AG20443 (cell line): ENCODE results near the gene SLC24A4.

Source experiments
- DNase-seq: peaks from one replicate; pipeline ENCODE4 v3.0.0; 2012; ENCODE audit warnings: low spot score, mixed read lengths

SLC24A4 gene

DNA sequence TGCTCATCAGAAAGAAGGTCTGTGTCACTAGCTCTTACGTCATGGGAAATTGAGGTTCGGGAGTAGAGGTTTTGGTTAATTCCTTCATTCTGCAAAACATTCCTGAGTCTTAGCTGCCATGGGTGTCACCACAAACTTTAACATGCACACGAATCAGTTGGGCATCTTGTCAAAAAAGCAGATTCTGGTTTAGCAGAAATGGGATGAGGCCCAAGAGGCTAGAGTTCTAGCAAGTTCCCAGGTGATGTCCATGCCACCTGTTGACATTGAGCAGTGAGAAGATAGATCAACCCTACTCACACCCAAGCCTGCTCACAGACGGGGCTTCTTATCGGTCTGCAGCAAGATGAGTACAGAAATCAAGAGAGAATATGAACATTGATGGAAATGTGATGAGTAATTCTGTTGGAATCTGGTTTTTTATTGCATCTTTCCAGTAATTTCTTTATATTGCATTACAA, 179.0 kb downstream of the SLC24A4 start:
- peak; percentile 78 for DNase-seq

DNA sequence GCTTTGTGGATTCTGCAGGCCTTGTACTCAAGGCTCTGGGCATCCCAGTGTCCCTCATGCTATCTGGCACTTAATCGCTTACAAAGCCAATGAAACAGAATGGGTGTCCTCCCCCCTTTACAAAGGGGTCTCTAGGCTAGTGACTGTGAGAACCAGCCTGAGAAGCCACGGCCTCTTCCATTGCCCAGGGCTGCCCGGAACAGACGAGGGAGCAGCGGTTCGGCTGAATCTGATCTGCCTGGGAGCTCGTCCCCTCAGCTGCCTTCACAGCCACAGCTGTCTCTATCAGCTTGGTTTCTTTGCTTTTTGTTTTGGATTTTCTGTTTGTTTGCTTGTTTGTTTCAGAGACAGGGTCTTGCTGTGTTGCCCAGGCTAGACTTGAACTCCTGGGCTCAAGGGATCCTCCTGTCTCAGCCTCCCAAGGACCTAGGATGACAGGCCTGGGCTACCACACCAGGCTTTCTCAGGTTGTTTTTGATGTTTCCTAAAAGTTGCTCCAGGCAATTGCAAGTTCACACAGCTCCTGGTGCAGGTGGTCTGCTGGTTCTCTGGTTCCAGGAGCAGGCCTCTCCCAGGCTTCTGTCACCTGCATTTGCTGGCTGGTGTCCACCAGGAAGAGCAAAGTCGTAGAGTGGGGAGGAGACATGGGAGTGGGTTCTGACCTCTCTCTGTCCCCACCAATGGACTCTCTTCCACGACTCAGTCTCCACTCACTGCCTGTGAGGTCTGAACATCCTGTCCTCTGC, 179.7 kb downstream of the SLC24A4 start:
- no peak for DNase-seq

DNA sequence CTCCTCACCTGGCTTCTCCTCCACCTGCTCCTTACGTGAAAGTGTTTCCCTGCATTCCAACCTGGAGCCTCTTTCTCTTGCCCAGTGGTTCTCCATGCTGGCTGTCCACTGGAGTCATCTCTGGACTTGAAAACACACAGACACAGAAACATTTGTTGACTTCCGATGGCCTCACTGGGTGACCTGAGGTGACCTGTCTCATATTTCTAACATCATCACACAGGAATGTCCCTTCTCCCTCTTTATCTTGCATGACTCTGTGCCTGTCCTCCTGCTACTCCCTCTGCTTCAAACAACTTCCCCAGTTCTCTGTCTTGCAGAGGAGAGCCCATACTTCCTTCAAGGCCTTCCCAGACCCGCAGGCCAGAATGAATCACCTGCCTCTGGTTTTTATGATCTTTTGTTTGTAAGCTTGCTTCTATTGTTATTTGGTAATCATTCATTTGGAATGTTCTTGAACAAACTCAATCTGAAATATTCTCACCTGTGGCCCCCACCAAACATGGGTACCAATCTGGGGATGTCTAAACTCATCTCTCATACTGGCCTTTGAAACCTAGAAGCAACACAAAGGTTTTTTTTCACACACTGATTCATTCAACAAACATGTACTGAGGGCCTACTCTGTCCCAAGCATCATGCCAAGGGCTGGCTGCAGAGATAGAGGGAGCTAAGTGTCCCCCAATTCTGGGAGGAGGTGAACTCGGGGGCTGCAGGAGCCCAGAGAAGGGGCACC, 181.0 kb downstream of the SLC24A4 start:
- peak; percentile 74 for DNase-seq

DNA sequence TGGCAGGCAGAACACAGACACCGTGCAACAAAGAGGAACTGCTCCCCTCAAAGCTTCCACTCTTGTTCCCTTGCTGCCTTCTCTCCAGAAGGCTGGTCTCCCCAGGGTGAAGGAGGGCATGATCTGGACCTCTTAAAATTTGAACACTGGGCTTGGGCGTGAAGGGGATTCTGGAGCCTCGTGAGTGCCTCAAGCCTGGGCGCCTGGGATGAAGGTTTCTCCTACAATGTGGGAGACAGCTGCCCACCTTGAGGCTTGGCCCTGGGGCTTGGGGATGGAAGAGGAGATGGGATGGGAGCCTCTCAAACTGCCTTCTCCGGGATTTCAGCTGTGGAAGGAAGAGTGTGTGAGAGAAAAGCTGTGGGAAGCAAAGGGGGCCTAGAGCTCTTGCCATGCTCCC, 182.9 kb downstream of the SLC24A4 start:
- no peak for DNase-seq

- DNase-seq = no peak
These were observed 183.3 kb downstream of the SLC24A4 start for GRCh38 chr14:92506231-92506630.

DNA sequence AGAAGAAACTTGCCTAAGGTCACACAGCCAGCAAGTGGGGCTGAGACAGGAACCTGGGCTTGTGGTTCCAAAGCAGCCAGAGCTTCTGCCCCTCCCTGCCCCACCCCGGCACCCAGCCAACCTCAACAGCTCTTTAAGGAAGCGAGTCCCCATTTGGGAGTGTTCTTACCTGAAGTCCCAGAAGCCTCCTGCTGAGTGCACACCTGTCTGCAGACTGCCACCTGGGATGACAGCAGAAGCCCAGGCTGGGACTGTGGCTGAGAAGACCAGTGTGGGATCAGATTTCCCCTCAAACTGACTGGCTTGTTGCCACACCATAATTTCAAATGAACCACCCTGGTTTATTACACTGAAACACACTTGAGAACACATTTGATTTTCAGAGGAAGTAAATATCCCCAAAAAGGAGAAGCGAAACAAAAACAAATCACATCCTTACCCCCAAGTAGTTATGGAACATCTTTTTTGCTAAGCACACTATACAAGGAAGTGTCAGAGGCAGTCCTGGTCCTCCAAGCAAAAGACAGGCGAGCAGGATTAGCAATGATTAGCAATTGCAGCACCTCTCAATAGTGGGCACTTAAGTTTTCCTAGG, 184.3 kb downstream of the SLC24A4 start:
- DNase-seq = no peak

DNA sequence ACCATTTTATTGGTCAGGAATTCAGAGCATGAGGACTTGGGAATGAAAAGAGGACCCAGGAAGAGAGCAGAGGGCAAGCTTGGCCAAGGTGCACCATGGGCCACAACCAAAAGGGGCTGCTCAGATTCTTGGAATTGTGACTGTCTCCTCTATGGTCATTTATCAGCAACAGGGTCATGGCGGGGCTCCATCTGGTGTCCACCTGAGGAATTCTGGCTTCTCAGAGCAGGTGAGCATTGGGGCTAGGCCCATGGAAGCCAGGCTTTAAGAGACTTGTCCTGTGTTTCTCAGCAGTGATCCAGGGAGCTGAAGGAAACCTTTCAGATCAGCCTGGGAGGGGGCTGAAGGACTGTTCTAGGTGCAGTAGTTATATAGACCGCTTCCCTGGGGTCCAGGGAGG, 188.0 kb downstream of the SLC24A4 start:
- DNase-seq = no peak

DNA sequence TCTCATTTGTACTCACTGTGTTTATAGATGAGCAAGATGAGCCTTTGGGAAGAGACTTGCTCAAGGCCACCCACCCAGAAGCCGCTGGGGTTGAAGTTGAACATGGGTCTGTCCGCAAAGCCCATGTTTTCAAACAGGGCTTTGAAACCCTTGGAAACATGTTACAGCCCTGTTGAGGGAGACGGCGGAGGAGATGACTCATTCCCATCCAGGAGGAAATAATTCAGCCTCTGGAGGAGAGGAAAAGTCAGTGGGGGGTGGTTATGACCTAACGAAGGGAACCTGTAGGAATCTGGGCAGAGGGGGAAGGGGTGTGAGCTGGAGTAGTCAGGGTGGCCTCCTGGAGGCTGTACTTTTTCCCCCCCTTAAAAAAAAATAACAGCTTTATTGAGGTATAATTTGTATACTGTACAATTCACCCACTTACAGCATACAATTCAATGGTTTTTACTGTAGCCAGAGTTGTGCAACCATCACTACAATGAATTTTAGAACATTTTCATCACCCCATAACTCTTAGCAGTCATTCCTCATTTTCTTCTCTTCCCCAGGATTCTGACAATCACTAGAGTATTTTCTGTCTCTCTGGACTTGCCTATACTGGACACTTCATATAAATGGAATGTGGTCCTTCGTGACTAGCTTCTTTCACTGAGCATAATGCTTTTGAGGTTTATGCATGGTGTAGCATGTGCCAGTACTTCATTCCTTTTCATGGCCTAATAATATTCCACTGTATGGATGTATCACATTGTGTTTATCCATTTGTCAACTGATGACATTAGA, 188.7 kb downstream of the SLC24A4 start:
- peak; percentile 92 for DNase-seq

DNA sequence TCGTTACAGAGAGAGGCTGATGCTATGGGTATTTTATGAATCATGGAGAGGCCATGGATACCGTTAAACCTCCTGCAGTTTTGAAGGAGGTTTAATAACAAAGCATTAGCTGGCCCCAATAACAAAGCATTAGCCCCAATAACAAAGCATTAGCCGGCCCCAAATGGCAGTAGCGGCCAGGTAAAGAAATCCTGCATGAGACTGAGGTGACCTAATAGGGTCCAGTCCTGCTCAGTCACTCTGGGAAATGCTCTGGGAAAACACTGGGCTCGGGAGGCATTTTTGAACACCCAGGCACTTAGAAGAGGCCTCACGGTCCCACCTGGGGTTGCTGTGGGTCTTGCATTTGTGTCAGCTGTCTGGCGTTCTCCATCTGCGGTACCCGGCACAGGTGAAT, 189.8 kb downstream of the SLC24A4 start:
- DNase-seq = no peak

DNA sequence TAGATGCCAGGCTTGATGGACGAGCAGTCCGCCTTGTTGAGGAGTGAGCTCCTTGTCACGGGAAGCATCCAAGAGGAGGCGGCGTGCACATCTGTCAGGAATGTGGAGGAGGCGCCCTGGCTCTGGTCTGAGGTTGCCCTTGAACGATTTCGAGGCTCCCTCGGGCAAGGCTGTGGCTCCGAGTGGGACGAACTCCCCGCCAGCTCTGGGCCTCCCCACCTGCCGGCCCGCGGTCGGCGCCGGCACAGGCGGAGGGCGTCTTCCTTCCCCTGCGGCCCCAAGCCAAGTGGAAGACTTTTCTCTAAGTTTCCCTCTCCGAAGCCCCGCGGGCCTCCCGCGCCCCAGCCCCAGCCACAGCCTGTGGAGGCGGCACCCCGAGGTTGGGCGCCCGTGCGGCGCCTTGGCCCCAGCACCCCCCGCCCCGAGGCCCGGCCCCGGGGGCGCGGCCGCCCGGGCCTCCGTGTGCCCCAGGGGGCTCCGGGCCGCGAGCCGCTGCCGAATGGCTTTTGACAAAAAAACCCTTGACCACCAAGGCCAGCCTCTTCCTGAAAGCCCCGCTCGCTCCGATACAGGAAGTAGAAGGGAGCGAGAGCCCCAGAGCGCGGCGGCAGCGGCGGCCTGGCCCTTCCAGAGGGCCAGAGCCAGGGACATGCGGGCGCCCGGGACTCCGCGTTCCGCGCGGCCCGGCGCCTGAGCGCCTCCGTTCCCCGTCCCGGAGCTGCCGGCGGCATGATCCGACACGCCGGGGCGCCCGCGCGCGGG, 190.4 kb downstream of the SLC24A4 start, which contains the start of gene RIN3:
TSS of gene RIN3 (plus strand) at position 578 of the 762 bp plus-strand sequence. CDS start at position 730, 152 bp downstream.
- DNase-seq = peak; percentile 73

DNA sequence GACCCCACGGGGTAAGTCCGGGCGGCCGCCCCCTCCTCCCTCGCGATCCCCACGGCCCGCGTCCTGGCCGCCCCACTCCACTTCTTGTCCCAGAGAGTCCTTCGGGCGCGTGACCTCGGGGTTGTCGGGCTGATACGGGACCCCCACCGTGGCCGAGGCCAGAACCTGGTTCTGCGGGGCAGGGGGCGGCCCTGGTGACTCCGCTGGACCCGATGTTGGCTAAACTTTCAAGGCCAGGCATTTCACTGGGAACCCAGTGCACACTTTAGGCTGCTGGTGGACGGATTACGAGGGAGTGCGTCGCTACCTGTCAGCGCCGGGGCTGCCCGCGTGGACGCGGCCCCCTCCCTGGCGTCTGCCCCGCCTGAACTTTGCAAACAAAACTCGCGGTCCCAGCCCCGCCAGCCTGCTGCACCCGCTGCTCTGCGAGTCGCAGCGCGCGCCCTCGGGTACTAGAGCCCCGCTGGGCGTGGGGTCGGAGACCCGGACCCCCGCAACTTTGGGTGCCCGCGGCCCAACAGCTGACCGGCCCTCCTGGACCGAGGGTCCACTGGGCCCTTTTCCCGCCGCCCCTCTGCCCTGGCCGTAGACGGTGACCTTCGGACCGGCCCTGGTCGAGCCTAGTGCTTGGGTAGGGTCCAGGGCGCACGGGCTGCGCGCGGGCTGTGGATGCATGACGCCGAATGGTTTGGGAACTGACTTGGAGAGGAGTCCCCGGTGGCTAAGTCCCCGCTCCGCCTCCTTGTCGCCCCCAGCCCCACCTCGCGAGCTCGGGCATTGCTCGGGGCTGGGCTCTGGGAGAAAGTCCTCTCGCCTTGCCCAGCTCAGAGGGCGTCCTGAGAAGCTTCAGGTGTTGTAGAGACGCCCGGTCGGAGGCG, 191.2 kb downstream of the SLC24A4 start:
- DNase-seq = peak; percentile 53

DNA sequence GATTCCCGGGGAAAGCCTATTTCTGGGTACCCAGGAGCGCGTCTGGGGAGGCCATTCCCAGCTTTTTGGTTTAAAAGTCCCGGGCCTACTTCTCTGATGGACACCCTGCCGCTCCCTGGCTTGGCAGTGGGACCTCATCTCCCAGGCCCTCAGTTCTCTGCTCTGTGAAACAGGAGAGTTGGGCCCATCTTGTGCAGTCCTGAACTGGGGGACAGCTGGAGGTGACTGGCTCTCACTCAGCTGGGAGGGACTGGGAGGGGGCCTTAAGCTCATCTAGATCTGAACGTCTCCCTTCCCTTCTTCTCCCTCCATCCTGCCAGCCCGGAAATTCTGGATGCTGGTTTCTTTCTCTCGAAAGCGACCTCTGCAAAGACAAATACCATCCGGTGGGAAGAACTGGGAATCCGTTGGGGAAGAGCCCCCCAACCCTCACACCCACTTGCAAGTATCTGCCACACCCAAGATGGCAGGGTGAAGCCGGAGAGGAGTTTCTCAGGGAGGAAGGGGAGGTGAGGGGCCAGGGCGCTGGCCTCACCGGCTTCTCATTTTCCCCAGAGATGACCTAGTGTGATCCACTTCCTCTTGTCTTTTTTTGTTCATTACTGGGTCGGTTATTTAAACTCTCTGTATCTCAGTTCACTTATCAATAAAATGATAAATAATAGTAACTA, 192.0 kb downstream of the SLC24A4 start:
- DNase-seq = peak; percentile 29

GRCh38 chr14:92515546-92516343, 192.8 kb downstream of the SLC24A4 start:
- DNase-seq = no peak

DNA sequence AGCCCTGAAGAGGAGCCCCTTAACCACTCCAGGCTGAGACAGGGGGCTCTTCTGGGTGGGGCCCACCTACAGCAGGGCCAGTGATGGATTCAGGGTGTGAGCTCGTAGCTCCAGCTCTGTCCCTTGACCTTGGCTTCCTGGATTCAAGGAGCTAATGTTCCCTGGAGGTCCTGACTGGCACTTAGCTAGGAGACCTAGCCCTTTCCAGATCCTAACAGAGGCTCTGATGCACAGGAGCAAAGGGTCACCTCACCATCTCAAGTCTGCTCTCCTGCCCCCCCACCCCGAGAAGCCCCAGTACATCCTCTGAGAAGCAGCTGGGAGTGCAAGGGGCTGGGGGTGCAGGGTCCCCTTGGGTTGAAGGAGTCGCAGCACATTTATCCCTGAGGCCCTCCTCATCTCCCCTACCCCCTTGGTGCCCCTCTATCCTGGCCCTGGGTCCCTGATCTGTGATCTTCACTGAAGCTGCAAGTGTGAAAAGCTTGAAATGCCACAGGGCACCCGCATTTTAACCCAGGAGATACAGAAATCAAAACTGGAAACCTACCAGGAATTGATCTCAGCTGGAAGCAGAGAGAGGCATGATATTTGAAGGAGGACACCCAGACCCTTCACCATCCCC, 193.5 kb downstream of the SLC24A4 start:
- no peak for DNase-seq

DNA sequence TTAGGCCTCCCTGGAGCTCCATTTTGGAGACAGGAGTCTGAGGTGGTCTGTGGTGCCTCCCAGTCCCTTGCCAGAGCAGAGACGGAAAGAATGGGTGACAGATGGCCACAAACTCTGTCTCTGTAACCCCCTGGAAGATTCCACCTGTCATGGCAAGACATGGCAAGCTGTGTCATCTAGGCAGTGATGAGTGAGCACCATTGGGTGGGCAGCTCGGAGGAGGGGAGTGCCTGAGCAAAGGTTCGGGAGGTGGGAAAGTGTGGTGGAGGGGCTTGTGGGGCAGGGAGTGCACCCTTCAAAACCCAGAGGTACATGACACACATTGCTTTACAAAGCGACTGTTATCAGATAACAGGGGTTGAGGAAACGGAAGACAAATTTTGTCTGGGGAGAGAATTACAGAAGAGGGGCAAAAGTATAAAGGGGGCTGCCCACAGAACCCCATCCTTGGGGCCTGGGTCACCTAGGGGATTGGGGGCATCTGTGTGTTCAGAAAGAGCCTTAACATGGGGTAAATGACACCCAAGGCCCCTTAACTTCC, 194.1 kb downstream of the SLC24A4 start:
- DNase-seq = no peak

DNA sequence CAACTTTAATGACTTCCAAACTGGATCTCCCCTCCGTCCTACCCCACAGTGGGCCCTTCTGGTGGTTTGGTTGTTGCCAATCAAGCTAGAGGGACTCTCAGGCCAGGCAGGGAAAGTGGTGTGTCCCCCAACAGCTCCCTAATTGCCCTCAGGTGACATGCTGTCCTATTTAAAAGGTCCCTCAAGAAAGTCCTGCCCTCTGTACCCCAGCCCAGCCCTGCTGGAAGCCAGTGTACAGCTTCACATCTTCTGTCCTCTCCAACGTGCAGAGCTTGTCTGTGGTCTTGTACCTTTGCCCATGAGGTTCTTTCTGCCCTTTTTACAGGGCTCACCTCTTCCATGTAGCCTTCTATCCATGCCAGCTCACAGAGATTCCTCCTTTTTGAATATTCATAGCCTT, 194.8 kb downstream of the SLC24A4 start:
- DNase-seq = no peak

- no peak for DNase-seq
These were observed 196.5 kb downstream of the SLC24A4 start for GRCh38 chr14:92519246-92520101.
